OCI-LY1 (cell line): ENCODE data around the gene CACNA2D4.

Experiments
- H2AFZ ChIP-seq: fragments of 200-600 bp; sonication (generic), shearing (Covaris generic); 2 replicates; pipeline ENCODE4 v1.6.0; 2014; ENCODE audit warnings: antibody characterized with exemption, mild to moderate bottlenecking, low read length
- H3F3A ChIP-seq: fragments of 200-600 bp; sonication (generic), shearing (Covaris generic); 2 replicates; pipeline ENCODE4 v1.6.0; 2014; ENCODE audit warnings: mild to moderate bottlenecking, antibody characterized with exemption, low read length, moderate library complexity; ENCODE audit not compliant: insufficient read depth
- H3K27ac ChIP-seq: fragments of 200-600 bp; sonication (generic); 2 replicates; pipeline ENCODE4 v1.5.1; 2014; ENCODE audit warnings: low read length, mixed run types, mild to moderate bottlenecking, low read depth; ENCODE audit not compliant: poor library complexity, severe bottlenecking
- H3K27me3 ChIP-seq: fragments of 200-600 bp; sonication (generic); 2 replicates; pipeline ENCODE4 v1.6.0; 2014; ENCODE audit warnings: antibody characterized with exemption, mild to moderate bottlenecking, low read length, moderate library complexity; ENCODE audit not compliant: insufficient read depth
- H3K36me3 ChIP-seq: fragments of 200-600 bp; sonication (generic); 2 replicates; pipeline ENCODE4 v1.6.1; 2014; ENCODE audit warnings: mild to moderate bottlenecking, antibody characterized with exemption, low read length, moderate library complexity, mixed read lengths; ENCODE audit not compliant: insufficient read depth
- H3K4me1 ChIP-seq: fragments of 200-600 bp; sonication (generic); 2 replicates; pipeline ENCODE4 v1.5.1; 2014; ENCODE audit warnings: mild to moderate bottlenecking, low read length, moderate library complexity; ENCODE audit not compliant: insufficient read depth, severe bottlenecking
- H3K4me2 ChIP-seq: fragments of 200-600 bp; sonication (generic), shearing (Covaris generic); 2 replicates; pipeline ENCODE4 v1.6.1; 2014; ENCODE audit warnings: low read length
- H3K4me3 ChIP-seq: fragments of 200-600 bp; sonication (generic); 2 replicates; pipeline ENCODE4 v1.5.1; 2014; ENCODE audit warnings: low read length, low read depth, mild to moderate bottlenecking, mixed read lengths; ENCODE audit not compliant: poor library complexity, severe bottlenecking
- H3K79me2 ChIP-seq: fragments of 200-600 bp; shearing (Covaris generic); 2 replicates; pipeline ENCODE4 v1.6.1; 2016; ENCODE audit warnings: mixed run types, low read length, mixed read lengths; ENCODE audit not compliant: insufficient read depth
- H3K9ac ChIP-seq: fragments of 200-600 bp; sonication (generic), shearing (Covaris generic); 2 replicates; pipeline ENCODE4 v1.6.1; 2014; ENCODE audit warnings: mild to moderate bottlenecking, low read length, mixed read lengths
- H3K9me2 ChIP-seq: fragments of 200-600 bp; sonication (generic), shearing (Covaris generic); 2 replicates; pipeline ENCODE4 v1.6.1; 2014; ENCODE audit warnings: low read depth, mild to moderate bottlenecking, low read length, mixed read lengths
- H3K9me3 ChIP-seq: fragments of 200-600 bp; shearing (Covaris generic); 2 replicates; pipeline ENCODE4 v1.6.1; 2014; ENCODE audit warnings: low read length, mixed read lengths
- H4K20me1 ChIP-seq: fragments of 200-600 bp; sonication (generic), shearing (Covaris generic); 2 replicates; pipeline ENCODE4 v1.6.0; 2016; ENCODE audit warnings: mild to moderate bottlenecking, low read length; ENCODE audit not compliant: insufficient read depth
- CTCF ChIP-seq: fragments of 200-600 bp; sonication (generic), shearing (Covaris generic); IDR thresholded peaks from 2 replicates; pipeline ENCODE4 v1.5.1; 2017; ENCODE audit warnings: mild to moderate bottlenecking, antibody characterized with exemption, low read length, moderate library complexity, mixed read lengths
- EZH2 ChIP-seq: fragments of 200-600 bp; sonication (generic), shearing (Covaris generic); IDR thresholded peaks from 2 replicates; pipeline ENCODE4 v1.8.0; 2017; ENCODE audit warnings: borderline replicate concordance, mixed run types, mild to moderate bottlenecking, antibody characterized with exemption, low read length, moderate library complexity, mixed read lengths

CACNA2D4 gene

GRCh38 chr12:1936406-1937320, 18.2 kb upstream of the CACNA2D4 start:
- no peaks in the 10 kb centered on the region for H3K79me2 ChIP-seq
- no peaks in the 10 kb centered on the region for H4K20me1 ChIP-seq
- H3K27me3 ChIP-seq, result no peaks in the 10 kb centered on the region
- no peaks in the 10 kb centered on the region for H3K9me2 ChIP-seq
- TF ChIP-seq EZH2 (no peak), CTCF (no peak)
- H3K9ac ChIP-seq, result no peak overlapping the region
- no peak overlapping the region for H2AFZ ChIP-seq
- H3K4me3 ChIP-seq, result no peak overlapping the region
- H3K27ac ChIP-seq, result no peak overlapping the region
- no peaks in the 10 kb centered on the region for H3F3A ChIP-seq
- no peaks in the 10 kb centered on the region for H3K36me3 ChIP-seq
- no peaks in the 10 kb centered on the region for H3K9me3 ChIP-seq
- no peak overlapping the region for H3K4me2 ChIP-seq
- H3K4me1 ChIP-seq, result peaks cover 8% of the 10 kb centered on the region

GRCh38 chr12:1935700-1936378, 17.4 kb upstream of the CACNA2D4 start:
- H3K4me3 ChIP-seq, result no peak overlapping the region
- no peaks in the 10 kb centered on the region for H3K27me3 ChIP-seq
- no peaks in the 10 kb centered on the region for H4K20me1 ChIP-seq
- no peaks in the 10 kb centered on the region for H3K9me2 ChIP-seq
- H3K9me3 ChIP-seq, result no peaks in the 10 kb centered on the region
- no peak overlapping the region for H3K4me2 ChIP-seq
- no peak overlapping the region for H3K27ac ChIP-seq
- H3K4me1 ChIP-seq, result peaks cover 8% of the 10 kb centered on the region
- no peaks in the 10 kb centered on the region for H3K36me3 ChIP-seq
- no peaks in the 10 kb centered on the region for H3K79me2 ChIP-seq
- no peak overlapping the region for H2AFZ ChIP-seq
- no peak overlapping the region for H3K9ac ChIP-seq
- no peak for TF ChIP-seq CTCF
- no peak for TF ChIP-seq EZH2
- H3F3A ChIP-seq, result no peaks in the 10 kb centered on the region

GRCh38 chr12:1935242-1935641, 16.8 kb upstream of the CACNA2D4 start:
- H3K79me2 ChIP-seq, result no peaks in the 10 kb centered on the region
- TF ChIP-seq CTCF, result no peak
- H3K36me3 ChIP-seq, result no peaks in the 10 kb centered on the region
- H3K4me2 ChIP-seq, result no peak overlapping the region
- no peak overlapping the region for H2AFZ ChIP-seq
- peaks cover 8% of the 10 kb centered on the region for H3K4me1 ChIP-seq
- H4K20me1 ChIP-seq, result no peaks in the 10 kb centered on the region
- H3F3A ChIP-seq, result no peaks in the 10 kb centered on the region
- no peak overlapping the region for H3K9ac ChIP-seq
- H3K27me3 ChIP-seq, result no peaks in the 10 kb centered on the region
- no peaks in the 10 kb centered on the region for H3K9me3 ChIP-seq
- H3K9me2 ChIP-seq, result no peaks in the 10 kb centered on the region
- H3K27ac ChIP-seq, result no peak overlapping the region
- H3K4me3 ChIP-seq, result no peak overlapping the region
